Stimulated activated CD8-positive, alpha-beta memory T cell treated with anti-CD3 and anti-CD28 coated beads, Interleukin-4, amount 100 ng/mL, for 4 hours (primary cell): Measurements from ENCODE around the gene LRRTM3.

Source experiments
- DNase-seq, 2 donors: peaks; one replicate each; pipeline ENCODE4 v3.0.0-alpha.2; 2020; ENCODE audit warnings: low read depth in 2 of 2, low spot score in 1 of 2

LRRTM3 gene

DNA sequence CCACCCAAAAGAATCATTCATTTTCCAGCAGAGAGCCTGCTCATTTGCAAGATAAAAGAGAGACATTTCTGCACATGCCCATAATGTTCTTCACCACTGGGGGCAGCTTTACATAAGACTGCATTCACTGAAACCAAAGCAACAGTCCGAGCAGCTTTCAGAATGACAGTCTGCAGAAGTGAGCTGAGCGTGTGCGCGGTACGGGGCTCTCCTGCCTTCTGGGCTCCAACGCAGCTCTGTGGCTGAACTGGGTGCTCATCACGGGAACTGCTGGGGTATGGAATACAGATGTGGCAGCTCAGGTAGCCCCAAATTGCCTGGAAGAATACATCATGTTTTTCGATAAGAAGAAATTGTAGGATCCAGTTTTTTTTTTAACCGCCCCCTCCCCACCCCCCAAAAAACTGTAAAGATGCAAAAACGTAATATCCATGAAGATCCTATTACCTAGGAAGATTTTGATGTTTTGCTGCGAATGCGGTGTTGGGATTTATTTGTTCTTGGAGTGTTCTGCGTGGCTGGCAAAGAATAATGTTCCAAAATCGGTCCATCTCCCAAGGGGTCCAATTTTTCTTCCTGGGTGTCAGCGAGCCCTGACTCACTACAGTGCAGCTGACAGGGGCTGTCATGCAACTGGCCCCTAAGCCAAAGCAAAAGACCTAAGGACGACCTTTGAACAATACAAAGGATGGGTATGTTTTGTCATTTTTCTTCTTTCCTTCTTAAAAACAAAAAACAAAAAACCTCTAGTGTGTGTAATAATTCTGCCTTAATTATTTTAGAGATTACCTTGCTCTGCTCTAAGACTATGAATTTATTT, at the start of gene LRRTM3:
Gene LRRTM3, plus strand, starts transcription at position 141 of the 820 bp plus-strand sequence.
- no peak for DNase-seq

DNA sequence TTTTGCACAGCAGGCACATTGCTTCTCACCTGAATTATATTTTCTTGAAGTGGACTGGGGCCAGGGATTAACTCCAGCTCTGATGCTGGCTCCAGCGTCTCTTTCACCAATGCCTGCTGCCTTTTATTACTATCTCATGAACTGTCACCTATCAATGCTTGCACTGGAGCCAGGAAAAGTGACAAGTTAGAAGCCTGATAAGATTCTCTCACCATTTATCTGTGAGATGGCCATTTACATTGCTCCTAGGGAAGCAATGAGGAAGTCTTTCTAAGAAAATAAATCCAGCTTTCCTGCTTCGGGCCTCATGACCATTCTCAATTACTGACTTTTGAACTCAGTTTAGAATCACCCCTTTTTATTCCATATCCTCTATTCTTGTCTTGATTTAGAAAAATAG, 48.5 kb upstream of the LRRTM3 start:
- DNase-seq: no peak

GRCh38 chr10:66880292-66880691, 45.5 kb upstream of the LRRTM3 start:
- DNase-seq: no peak

DNA sequence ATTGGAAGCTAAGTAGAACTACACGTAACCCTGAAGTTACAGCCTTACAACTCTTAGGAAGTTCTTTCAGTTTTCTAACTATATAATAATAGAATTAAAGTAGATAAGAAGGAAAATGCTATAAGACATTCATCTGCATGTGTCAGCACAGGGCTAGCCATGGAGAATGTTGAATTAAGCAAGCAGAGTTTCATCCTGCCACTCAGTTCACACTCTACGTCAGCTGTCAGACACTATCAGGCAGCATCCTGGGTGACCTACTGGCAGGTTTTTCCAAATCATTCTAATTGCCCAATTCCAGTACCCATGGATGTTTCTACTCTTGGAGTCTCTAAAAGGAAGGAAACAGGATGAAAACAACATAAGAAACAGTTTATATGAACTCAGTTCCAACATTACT, 45.0 kb upstream of the LRRTM3 start:
- DNase-seq: no peak

GRCh38 chr10:66881814-66882213, 44.0 kb upstream of the LRRTM3 start:
- DNase-seq: no peak

DNA sequence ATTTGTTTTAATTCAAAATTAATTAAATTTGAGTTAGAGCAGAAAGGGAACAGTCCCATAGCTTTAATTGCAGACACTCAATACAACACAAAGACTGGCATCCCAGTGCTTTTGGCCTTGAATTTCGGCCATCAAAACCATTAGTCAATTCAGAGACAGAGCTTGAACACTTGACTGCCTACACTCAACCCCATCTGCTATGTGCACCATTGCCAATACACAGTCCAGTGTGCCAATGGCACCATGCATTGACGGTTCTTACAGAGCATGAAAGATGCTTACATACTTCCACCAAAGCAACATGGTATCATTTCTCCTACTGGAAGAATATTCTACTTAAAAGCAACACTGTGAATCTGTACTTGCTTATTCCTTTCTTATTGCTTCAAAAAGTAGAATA, 43.6 kb upstream of the LRRTM3 start:
- DNase-seq: no peak

DNA sequence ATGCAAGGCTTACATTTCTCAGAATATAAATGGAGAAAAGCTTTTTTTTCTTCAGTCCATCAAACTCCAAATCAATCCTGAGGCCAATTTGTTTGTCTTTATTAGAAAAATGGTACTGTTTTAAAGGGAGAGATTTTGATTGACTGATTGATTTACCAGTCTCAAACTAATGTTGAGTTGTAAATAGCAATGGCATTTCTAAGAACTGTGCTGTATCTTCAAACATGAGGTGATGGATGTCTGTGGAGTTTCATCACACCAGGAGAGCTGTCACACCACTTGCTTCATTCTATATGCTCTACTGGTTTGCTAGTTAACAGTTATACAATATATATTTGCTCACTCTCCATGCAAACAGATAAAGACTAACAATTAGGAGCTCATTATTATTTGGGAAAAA, 39.0 kb upstream of the LRRTM3 start:
- no peak for DNase-seq

GRCh38 chr10:66888237-66888636, 37.6 kb upstream of the LRRTM3 start:
- DNase-seq: no peak

DNA sequence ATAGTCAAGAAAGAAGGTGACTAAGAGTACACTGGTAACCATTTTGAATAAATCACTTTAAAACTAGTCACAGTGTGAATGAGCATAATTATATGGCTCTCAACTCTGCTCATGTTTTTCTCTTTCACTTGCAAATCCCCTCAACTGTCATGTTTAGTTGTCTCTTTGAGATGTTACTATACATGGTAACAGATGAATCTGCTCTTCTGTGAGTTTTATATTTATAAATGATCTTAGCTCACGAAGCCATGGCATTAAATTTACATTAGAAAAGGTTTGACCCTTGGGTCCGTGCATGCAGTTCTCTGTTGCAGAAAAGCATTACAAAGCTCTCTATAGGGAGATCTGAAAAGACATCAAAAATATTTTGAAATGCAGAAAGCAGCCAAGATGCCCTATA, 33.0 kb upstream of the LRRTM3 start:
- no peak for DNase-seq

- DNase-seq: no peak
Measured at GRCh38 chr10:66910671-66911070, 15.2 kb upstream of the LRRTM3 start.

GRCh38 chr10:66916030-66916429, 9.8 kb upstream of the LRRTM3 start:
- no peak for DNase-seq

DNA sequence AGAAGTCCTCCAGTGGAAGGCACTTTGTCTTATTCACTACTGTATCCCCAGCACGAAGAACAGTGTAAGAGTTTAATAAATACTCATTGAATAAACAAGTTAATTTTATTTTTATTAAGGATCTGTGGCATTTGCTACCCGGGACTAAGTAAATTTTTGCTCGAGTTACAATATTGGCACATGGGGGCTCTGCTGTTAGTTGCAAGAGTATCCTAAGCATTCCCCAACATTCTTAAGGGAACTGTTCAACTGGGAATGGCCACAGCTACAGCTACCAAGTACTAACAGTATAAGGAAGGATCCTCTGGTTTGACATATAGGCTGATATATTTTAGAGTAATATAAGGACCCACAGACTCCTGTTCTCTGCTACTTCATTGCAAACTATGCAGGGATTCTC, 8.7 kb upstream of the LRRTM3 start:
- no peak for DNase-seq

GRCh38 chr10:66919248-66919647, 6.6 kb upstream of the LRRTM3 start:
- no peak for DNase-seq

GRCh38 chr10:66924674-66925345, 1.0 kb upstream of the LRRTM3 start:
- DNase-seq: no peak

DNA sequence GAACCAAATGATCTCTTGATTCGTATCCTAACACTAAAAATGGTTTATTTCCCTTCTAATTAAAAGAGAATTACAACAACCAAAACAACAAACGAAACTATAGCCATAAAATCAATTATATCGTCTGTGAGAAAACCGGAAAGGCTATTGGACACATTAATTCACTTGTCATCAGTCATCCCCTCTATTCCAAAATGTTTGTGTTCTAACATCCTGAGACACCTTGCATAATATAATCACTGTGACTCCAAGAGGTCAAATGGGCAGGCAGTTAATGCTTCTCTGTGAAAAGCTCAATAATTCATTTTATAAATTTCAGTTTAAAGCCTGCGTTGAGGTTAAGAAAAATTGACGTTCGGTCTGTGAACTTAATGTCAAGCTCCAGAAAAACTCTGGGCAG, 463 bp upstream of the LRRTM3 start:
- no peak for DNase-seq

- DNase-seq: no peak
Measured at GRCh38 chr10:66926841-66927240, 1.0 kb downstream of the LRRTM3 start.

DNA sequence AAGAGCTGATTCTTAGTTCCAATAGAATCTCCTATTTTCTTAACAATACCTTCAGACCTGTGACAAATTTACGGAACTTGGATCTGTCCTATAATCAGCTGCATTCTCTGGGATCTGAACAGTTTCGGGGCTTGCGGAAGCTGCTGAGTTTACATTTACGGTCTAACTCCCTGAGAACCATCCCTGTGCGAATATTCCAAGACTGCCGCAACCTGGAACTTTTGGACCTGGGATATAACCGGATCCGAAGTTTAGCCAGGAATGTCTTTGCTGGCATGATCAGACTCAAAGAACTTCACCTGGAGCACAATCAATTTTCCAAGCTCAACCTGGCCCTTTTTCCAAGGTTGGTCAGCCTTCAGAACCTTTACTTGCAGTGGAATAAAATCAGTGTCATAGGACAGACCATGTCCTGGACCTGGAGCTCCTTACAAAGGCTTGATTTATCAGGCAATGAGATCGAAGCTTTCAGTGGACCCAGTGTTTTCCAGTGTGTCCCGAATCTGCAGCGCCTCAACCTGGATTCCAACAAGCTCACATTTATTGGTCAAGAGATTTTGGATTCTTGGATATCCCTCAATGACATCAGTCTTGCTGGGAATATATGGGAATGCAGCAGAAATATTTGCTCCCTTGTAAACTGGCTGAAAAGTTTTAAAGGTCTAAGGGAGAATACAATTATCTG, 1.6 kb downstream of the LRRTM3 start:
- no peak for DNase-seq

- DNase-seq: no peak
Measured at GRCh38 chr10:66927971-66928770, 2.3 kb downstream of the LRRTM3 start.

DNA sequence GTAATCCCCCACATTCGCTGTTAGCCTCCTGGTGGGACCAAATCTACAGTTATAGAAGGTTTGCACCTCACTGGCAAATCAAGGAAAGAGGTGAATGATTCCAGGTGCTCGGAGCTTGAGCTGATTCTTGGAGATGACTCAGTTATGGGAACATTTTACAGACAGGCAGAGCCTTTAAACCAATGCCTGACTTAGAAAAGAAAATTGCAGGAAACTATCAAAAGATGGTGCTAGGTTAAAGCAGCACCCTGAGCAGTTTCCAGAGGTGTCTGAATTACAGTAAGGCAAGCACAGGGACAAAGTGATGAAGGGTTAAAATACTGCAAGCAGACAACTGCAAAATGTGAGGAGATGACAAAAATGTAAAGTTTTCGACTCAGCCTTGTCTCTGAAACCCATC, 2.9 kb downstream of the LRRTM3 start:
- DNase-seq: no peak

DNA sequence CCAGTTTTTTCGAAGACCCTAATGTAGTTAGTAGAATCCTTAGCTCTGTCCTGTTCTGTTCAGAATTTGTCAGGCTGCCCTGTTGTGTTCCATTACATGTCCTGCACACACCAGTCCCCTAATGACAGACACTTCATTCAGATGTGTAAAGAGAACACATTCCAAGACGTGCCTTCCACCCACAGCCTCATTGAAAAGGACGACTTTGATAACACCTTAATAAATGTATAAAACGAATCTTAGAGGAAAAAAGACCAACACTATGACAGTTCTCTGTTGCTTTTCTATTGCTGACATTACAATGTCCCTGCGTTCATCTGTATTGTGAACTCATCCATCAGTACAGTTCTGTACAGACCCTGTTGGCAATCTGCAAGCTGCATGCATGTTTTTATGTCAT, 3.5 kb downstream of the LRRTM3 start:
- no peak for DNase-seq

DNA sequence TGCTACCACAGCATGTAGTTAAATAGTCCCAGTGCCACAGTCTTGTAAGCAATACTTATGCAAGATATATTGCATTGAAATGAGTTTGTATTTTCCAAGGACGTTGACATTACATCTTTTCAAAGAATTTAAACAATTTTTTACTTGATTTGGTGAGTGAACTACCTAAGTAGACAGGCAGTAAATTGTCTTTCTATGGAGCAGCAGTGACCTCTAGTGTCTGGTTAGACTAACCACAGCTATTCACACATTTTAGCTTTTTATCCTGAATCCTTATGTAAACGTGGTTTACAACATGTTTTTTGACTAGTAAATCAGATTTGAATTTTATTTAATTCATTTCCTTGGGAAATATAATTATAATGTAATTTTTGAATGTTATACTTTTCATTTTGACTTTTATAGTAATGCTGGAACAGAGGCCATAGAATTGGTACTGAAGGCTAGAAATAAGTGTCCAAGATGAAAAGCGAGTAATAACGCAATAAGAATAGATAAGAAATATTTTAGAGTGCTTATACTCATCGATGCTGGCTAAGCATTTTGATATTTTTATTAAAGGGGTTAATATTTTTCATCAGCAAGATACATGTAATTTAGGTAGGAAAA, 5.6 kb downstream of the LRRTM3 start:
- DNase-seq: no peak
